Stomach (tissue), 4 donors: ENCODE measurements around the gene XIST.

Experiments used
- CTCF ChIP-seq, 7 experiments: fragments of 450-650 bp in 4 of 7; fragments of 200-600 bp in 3 of 7; sonication (generic) in 3 of 7; IDR thresholded peaks; one replicate each; pipeline ENCODE4 v1.5.1; 2016 to 2019; ENCODE audit warnings: antibody characterized with exemption in 7 of 7, control low read depth in 2 of 7, mild to moderate bottlenecking in 1 of 7
- POLR2A ChIP-seq, 4 donors: fragments of 450-650 bp; IDR thresholded peaks; one replicate each; pipeline ENCODE4 v1.6.1; 2016; ENCODE audit warnings: antibody characterized with exemption in 4 of 4, control low read depth in 2 of 4, mild to moderate bottlenecking in 1 of 4, moderate library complexity in 1 of 4
- POLR2AphosphoS5 ChIP-seq, 3 donors: sonication (generic); formaldehyde crosslinking; IDR thresholded peaks; one replicate each; pipeline ENCODE4 v1.6.1; 2016; ENCODE audit warnings: antibody characterized with exemption in 3 of 3

- TF ChIP-seq CTCF (IDR thresholded peaks at IDR 0.05) (no peak), POLR2A (IDR thresholded peaks at IDR 0.05) (no peak), POLR2AphosphoS5 (IDR thresholded peaks at IDR 0.05) (no peak)
These were observed 67.0 kb downstream of the XIST start for GRCh38 chrX:73785493-73785892.
